Measurements from ENCODE around the gene NTM. TPM values are rescaled to one million over a fixed set of nuclear protein-coding genes. Genes with fewer than 3 reads are reported as not detected.

The NTM gene
- total and polyA plus RNA-seq, 2 of the 8 experiments (the other 6 are each of a cell fraction or from before 2014, with no cell fraction given) = 13.4 to 20.0 TPM

DNA sequence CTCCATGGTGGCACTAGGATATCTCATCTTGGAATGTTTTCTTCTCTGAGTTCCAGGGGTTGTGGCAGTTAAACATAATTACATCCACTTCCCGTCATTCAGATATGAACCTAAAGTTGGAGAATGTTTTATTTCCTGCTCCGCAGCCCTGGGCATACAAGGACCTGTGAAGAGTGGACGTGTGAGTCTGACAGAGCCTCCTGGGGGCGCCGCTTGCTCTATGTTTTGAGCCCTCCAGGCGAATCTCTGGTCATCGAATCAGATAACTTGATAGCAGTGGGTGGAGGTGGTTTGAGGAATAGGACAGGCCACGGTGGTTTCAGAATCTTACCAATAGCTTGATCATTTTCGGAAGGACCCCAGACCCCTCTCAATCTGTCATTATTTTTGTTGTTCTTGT is 174.2 kb downstream of the NTM start (continued):
- TF ChIP-seq, protein P1, sequence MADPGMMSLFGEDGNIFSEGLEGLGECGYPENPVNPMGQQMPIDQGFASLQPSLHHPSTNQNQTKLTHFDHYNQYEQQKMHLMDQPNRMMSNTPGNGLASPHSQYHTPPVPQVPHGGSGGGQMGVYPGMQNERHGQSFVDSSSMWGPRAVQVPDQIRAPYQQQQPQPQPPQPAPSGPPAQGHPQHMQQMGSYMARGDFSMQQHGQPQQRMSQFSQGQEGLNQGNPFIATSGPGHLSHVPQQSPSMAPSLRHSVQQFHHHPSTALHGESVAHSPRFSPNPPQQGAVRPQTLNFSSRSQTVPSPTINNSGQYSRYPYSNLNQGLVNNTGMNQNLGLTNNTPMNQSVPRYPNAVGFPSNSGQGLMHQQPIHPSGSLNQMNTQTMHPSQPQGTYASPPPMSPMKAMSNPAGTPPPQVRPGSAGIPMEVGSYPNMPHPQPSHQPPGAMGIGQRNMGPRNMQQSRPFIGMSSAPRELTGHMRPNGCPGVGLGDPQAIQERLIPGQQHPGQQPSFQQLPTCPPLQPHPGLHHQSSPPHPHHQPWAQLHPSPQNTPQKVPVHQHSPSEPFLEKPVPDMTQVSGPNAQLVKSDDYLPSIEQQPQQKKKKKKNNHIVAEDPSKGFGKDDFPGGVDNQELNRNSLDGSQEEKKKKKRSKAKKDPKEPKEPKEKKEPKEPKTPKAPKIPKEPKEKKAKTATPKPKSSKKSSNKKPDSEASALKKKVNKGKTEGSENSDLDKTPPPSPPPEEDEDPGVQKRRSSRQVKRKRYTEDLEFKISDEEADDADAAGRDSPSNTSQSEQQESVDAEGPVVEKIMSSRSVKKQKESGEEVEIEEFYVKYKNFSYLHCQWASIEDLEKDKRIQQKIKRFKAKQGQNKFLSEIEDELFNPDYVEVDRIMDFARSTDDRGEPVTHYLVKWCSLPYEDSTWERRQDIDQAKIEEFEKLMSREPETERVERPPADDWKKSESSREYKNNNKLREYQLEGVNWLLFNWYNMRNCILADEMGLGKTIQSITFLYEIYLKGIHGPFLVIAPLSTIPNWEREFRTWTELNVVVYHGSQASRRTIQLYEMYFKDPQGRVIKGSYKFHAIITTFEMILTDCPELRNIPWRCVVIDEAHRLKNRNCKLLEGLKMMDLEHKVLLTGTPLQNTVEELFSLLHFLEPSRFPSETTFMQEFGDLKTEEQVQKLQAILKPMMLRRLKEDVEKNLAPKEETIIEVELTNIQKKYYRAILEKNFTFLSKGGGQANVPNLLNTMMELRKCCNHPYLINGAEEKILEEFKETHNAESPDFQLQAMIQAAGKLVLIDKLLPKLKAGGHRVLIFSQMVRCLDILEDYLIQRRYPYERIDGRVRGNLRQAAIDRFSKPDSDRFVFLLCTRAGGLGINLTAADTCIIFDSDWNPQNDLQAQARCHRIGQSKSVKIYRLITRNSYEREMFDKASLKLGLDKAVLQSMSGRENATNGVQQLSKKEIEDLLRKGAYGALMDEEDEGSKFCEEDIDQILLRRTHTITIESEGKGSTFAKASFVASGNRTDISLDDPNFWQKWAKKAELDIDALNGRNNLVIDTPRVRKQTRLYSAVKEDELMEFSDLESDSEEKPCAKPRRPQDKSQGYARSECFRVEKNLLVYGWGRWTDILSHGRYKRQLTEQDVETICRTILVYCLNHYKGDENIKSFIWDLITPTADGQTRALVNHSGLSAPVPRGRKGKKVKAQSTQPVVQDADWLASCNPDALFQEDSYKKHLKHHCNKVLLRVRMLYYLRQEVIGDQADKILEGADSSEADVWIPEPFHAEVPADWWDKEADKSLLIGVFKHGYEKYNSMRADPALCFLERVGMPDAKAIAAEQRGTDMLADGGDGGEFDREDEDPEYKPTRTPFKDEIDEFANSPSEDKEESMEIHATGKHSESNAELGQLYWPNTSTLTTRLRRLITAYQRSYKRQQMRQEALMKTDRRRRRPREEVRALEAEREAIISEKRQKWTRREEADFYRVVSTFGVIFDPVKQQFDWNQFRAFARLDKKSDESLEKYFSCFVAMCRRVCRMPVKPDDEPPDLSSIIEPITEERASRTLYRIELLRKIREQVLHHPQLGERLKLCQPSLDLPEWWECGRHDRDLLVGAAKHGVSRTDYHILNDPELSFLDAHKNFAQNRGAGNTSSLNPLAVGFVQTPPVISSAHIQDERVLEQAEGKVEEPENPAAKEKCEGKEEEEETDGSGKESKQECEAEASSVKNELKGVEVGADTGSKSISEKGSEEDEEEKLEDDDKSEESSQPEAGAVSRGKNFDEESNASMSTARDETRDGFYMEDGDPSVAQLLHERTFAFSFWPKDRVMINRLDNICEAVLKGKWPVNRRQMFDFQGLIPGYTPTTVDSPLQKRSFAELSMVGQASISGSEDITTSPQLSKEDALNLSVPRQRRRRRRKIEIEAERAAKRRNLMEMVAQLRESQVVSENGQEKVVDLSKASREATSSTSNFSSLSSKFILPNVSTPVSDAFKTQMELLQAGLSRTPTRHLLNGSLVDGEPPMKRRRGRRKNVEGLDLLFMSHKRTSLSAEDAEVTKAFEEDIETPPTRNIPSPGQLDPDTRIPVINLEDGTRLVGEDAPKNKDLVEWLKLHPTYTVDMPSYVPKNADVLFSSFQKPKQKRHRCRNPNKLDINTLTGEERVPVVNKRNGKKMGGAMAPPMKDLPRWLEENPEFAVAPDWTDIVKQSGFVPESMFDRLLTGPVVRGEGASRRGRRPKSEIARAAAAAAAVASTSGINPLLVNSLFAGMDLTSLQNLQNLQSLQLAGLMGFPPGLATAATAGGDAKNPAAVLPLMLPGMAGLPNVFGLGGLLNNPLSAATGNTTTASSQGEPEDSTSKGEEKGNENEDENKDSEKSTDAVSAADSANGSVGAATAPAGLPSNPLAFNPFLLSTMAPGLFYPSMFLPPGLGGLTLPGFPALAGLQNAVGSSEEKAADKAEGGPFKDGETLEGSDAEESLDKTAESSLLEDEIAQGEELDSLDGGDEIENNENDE (IDR thresholded peaks at IDR 0.05; ENCODE audit: insufficient replicate concordance, low read length) = no peak
- TF ChIP-seq ZNF274 (IDR thresholded peaks at IDR 0.05; ENCODE audit: borderline replicate concordance, extremely low read depth, low read length) = no peak
- peak; percentile 73 to 83 for TF ChIP-seq RAD21 (IDR thresholded peaks at IDR 0.05 in 1 of 2, conservative IDR thresholded peaks at IDR 0.05 in 1 of 2; ENCODE audit: low read depth in 2 of 2, low read length in 2 of 2)
- TF ChIP-seq RNF2 (IDR thresholded peaks at IDR 0.05; ENCODE audit: borderline replicate concordance, low read depth, low read length, missing control alignments, poor library complexity, severe bottlenecking) = no peak
- TF ChIP-seq, protein P2, sequence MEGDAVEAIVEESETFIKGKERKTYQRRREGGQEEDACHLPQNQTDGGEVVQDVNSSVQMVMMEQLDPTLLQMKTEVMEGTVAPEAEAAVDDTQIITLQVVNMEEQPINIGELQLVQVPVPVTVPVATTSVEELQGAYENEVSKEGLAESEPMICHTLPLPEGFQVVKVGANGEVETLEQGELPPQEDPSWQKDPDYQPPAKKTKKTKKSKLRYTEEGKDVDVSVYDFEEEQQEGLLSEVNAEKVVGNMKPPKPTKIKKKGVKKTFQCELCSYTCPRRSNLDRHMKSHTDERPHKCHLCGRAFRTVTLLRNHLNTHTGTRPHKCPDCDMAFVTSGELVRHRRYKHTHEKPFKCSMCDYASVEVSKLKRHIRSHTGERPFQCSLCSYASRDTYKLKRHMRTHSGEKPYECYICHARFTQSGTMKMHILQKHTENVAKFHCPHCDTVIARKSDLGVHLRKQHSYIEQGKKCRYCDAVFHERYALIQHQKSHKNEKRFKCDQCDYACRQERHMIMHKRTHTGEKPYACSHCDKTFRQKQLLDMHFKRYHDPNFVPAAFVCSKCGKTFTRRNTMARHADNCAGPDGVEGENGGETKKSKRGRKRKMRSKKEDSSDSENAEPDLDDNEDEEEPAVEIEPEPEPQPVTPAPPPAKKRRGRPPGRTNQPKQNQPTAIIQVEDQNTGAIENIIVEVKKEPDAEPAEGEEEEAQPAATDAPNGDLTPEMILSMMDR (IDR thresholded peaks at IDR 0.05; ENCODE audit: control extremely low read depth in 1 of 3, insufficient read depth in 1 of 3, low read depth in 1 of 3, low read length in 3 of 3) = peak; percentile 51 to 71 (median 63)
